MCF 10A (cell line): ENCODE results near the gene AUTS2. TPM values are rescaled to one million over a fixed set of nuclear protein-coding genes. Genes with fewer than 3 reads are reported as not detected.

Source experiments
- BruUV-seq: library from RNA; stranded (reverse); fragments of 400-500 nt; replicated peaks from 2 replicates; lab custom pipeline; 2021; lab: Mats Ljungman, UMichigan
- CTCF ChIA-PET: fragments of 300-600 bp; sonication (Branson Sonifier 250); formaldehyde crosslinking; extraction: SDS; loops from one replicate; lab custom pipeline; 2021; ENCODE audit warnings: antibody characterized with exemption, inconsistent platforms; lab: Yijun Ruan, JAX
- POLR2A ChIA-PET: fragments of 300-600, 350-650 bp; sonication (Branson Sonifier 250); formaldehyde crosslinking; extraction: SDS; loops from one replicate; lab custom pipeline; 2020; ENCODE audit warnings: antibody characterized with exemption, inconsistent platforms; lab: Yijun Ruan, JAX
- DNase-seq: peaks from one replicate; pipeline ENCODE4 v3.0.0-alpha.2; 2018; ENCODE audit not compliant: unreplicated experiment
- H3K27ac Mint-ChIP-seq: one replicate; pipeline ENCODE4 v1.8.0; 2022; ENCODE audit warnings: mild to moderate bottlenecking, low read depth, mixed read lengths; ENCODE audit not compliant: unreplicated experiment
- H3K27me3 Mint-ChIP-seq: one replicate; pipeline ENCODE4 v1.8.0; 2022; ENCODE audit warnings: mixed read lengths; ENCODE audit not compliant: insufficient read depth, unreplicated experiment
- H3K36me3 Mint-ChIP-seq: one replicate; pipeline ENCODE4 v1.8.0; 2022; ENCODE audit warnings: mild to moderate bottlenecking, moderate library complexity, mixed read lengths; ENCODE audit not compliant: insufficient read depth, unreplicated experiment
- H3K4me1 Mint-ChIP-seq: one replicate; pipeline ENCODE4 v1.8.0; 2022; ENCODE audit warnings: mixed read lengths; ENCODE audit not compliant: insufficient read depth, unreplicated experiment
- H3K4me3 Mint-ChIP-seq: one replicate; pipeline ENCODE4 v1.8.0; 2022; ENCODE audit warnings: mild to moderate bottlenecking, moderate library complexity, mixed read lengths; ENCODE audit not compliant: unreplicated experiment
- H3K9me3 Mint-ChIP-seq: one replicate; pipeline ENCODE4 v1.8.0; 2022; ENCODE audit warnings: mixed read lengths; ENCODE audit not compliant: unreplicated experiment
- CTCF ChIP-seq: fragments of 200-600 bp; IDR thresholded peaks from one replicate; pipeline ENCODE4 v1.8.0; 2022; ENCODE audit warnings: antibody characterized with exemption, mild to moderate bottlenecking; ENCODE audit not compliant: unreplicated experiment
- intact Hi-C: fragments of 100-400 bp; cut with micrococcal nuclease; formaldehyde crosslinking; loops from 2 replicates; pipeline ENCODE4 v1.14.1; 2022
- total RNA-seq: library from RNA; stranded (reverse); gene quantifications from 2 replicates; pipeline ENCODE4 v1.2.3, GENCODE V29; 2022

The AUTS2 gene
- total RNA-seq, 1 experiment from 2014 or later, result 1.3 TPM

GRCh38 chr7:70460071-70460470, 861.8 kb downstream of the AUTS2 start:
- no peak for TF ChIP-seq CTCF
- Mint-ChIP-seq H3K4me1 (no peaks in the 10 kb centered on the region), H3K27ac (no peak overlapping the region), H3K36me3 (no peaks in the 10 kb centered on the region), H3K4me3 (no peak overlapping the region), H3K9me3 (peaks cover 18% of the 10 kb centered on the region), H3K27me3 (no peaks in the 10 kb centered on the region)
- ChIA-PET POLR2A (no interaction called here), CTCF (interaction anchor here (1.2 kb wide), 1 partner anchor 238 kb away, joined by 3 read pairs; no protein-coding TSS in a partner anchor)
- DNase-seq, result no peak
- no TSS peak for BruUV-seq
- intact Hi-C loops, result no loop called here

- intact Hi-C loops, result no loop called here
- Mint-ChIP-seq H3K4me3 (no peak overlapping the region), H3K36me3 (no peaks in the 10 kb centered on the region), H3K9me3 (peaks cover 21% of the 10 kb centered on the region), H3K27me3 (no peaks in the 10 kb centered on the region), H3K27ac (no peak overlapping the region), H3K4me1 (no peaks in the 10 kb centered on the region)
- DNase-seq, result no peak
- BruUV-seq, result no TSS peak
- POLR2A ChIA-PET, result no interaction called here
- CTCF ChIA-PET, result interaction anchor here (1.2 kb wide), 1 partner anchor 238 kb away, joined by 3 read pairs; no protein-coding TSS in a partner anchor
- no peak for TF ChIP-seq CTCF
Observed at GRCh38 chr7:70460562-70460961, 862.3 kb downstream of the AUTS2 start.

- no peak overlapping the region for H3K4me3 Mint-ChIP-seq
- no peaks in the 10 kb centered on the region for H3K27me3 Mint-ChIP-seq
- no peak for DNase-seq
- no peaks in the 10 kb centered on the region for H3K36me3 Mint-ChIP-seq
- POLR2A ChIA-PET, result no interaction called here
- intact Hi-C loops, result no loop called here
- H3K27ac Mint-ChIP-seq, result no peak overlapping the region
- no peak for TF ChIP-seq CTCF
- no TSS peak for BruUV-seq
- CTCF ChIA-PET, result interaction anchor here (0.9 kb wide), 1 partner anchor 9 kb away, joined by 3 read pairs; no protein-coding TSS in a partner anchor
- no peaks in the 10 kb centered on the region for H3K4me1 Mint-ChIP-seq
- H3K9me3 Mint-ChIP-seq, result peaks cover 34% of the 10 kb centered on the region
Observed at GRCh38 chr7:70463352-70463938, 865.2 kb downstream of the AUTS2 start.

GRCh38 chr7:70466725-70467364, 868.6 kb downstream of the AUTS2 start:
- ChIA-PET POLR2A (no interaction called here), CTCF (no interaction called here)
- no peaks in the 10 kb centered on the region for H3K36me3 Mint-ChIP-seq
- intact Hi-C loops, result no loop called here
- H3K9me3 Mint-ChIP-seq, result peaks cover 58% of the 10 kb centered on the region
- no TSS peak for BruUV-seq
- H3K4me1 Mint-ChIP-seq, result no peaks in the 10 kb centered on the region
- no peak overlapping the region for H3K4me3 Mint-ChIP-seq
- H3K27me3 Mint-ChIP-seq, result no peaks in the 10 kb centered on the region
- TF ChIP-seq CTCF, result no peak
- no peak overlapping the region for H3K27ac Mint-ChIP-seq
- no peak for DNase-seq
